Omental fat pad (tissue), 4 donors: ENCODE measurements around the gene ISG20. TPM values are rescaled to one million over a fixed set of nuclear protein-coding genes. Genes with fewer than 3 reads are reported as not detected.

Source experiments
- ATAC-seq: fragments of 150-250 bp; one replicate; pipeline ENCODE4 v1.9.1; 2016; ENCODE audit warnings: mild to moderate bottlenecking, moderate library complexity; ENCODE audit not compliant: low FRiP score
- DNase-seq: peaks from one replicate; pipeline ENCODE4 v3.0.0-alpha.2; 2019; ENCODE audit warnings: low spot score
- CTCF ChIP-seq, 3 donors: fragments of 450-650 bp; IDR thresholded peaks; one replicate each; pipeline ENCODE4 v1.5.1; 2016 to 2017; ENCODE audit warnings: antibody characterized with exemption in 3 of 3, mild to moderate bottlenecking in 3 of 3, moderate library complexity in 2 of 3
- total RNA-seq, 4 donors: library from RNA; depleted of rRNA; stranded (reverse); fragments of >200 nt; gene quantifications; one replicate each; pipeline ENCODE4 v1.1.0, GENCODE V29; 2016

Gene ISG20
- total RNA-seq, 4 donors from 2014 or later = 21.3 to 41.0 (median 27.8) TPM

GRCh38 chr15:88655103-88655553, 16.3 kb downstream of the ISG20 start:
- ATAC-seq (no peak), DNase-seq (no peak)
- no peak for TF ChIP-seq CTCF (IDR thresholded peaks at IDR 0.05)

- TF ChIP-seq CTCF (IDR thresholded peaks at IDR 0.05) = no peak
- no peak for ATAC-seq
- no peak for DNase-seq
Measured at GRCh38 chr15:88655800-88656488, 17.1 kb downstream of the ISG20 start.

GRCh38 chr15:88656760-88657221, 18.0 kb downstream of the ISG20 start:
- DNase-seq (no peak), ATAC-seq (no peak)
- no peak for TF ChIP-seq CTCF (IDR thresholded peaks at IDR 0.05)

- no peak for DNase-seq
- TF ChIP-seq CTCF (IDR thresholded peaks at IDR 0.05) = no peak
- ATAC-seq = no peak
Measured at GRCh38 chr15:88657326-88658069, 18.7 kb downstream of the ISG20 start.

GRCh38 chr15:88658070-88658965, 19.5 kb downstream of the ISG20 start:
- no peak for TF ChIP-seq CTCF (IDR thresholded peaks at IDR 0.05)
- DNase-seq = no peak
- ATAC-seq = no peak

GRCh38 chr15:88658972-88659931, 20.4 kb downstream of the ISG20 start:
- no peak for DNase-seq
- TF ChIP-seq CTCF (IDR thresholded peaks at IDR 0.05) = no peak
- ATAC-seq = no peak
